K562 (cell line): ENCODE data around the gene WDHD1. TPM values are rescaled to one million over a fixed set of nuclear protein-coding genes. Genes with fewer than 3 reads are reported as not detected.

Experiments
- CHD4 ChIP-seq: fragments of 200-600 bp; sonication (generic); IDR thresholded peaks from 3 replicates; pipeline ENCODE4 v1.6.1; 2012; ENCODE audit warnings: low read depth, mild to moderate bottlenecking, mixed read lengths, low read length, inconsistent platforms; ENCODE audit not compliant: insufficient read depth, insufficient replicate concordance, poor library complexity, severe bottlenecking
- EP400 ChIP-seq: fragments of 450-650 bp; IDR thresholded peaks from 2 replicates; pipeline ENCODE4 v1.6.1; 2017; ENCODE audit warnings: antibody characterized with exemption, mild to moderate bottlenecking, moderate library complexity
- GABPB1 ChIP-seq: sonication (generic); formaldehyde crosslinking; IDR thresholded peaks from 2 replicates; pipeline ENCODE4 v1.8.0; 2022; ENCODE audit warnings: mild to moderate bottlenecking, missing genetic modification reagents
- GATAD2B ChIP-seq: fragments of 450-650 bp; IDR thresholded peaks from 2 replicates; pipeline ENCODE4 v1.6.1; 2017; ENCODE audit warnings: mild to moderate bottlenecking, borderline replicate concordance
- HMGN3 ChIP-seq: IDR thresholded peaks from 2 replicates; pipeline ENCODE4 v1.6.1; 2011; ENCODE audit warnings: borderline replicate concordance, low read depth, mild to moderate bottlenecking, mixed read lengths, low read length; ENCODE audit not compliant: insufficient read length; ENCODE audit errors: extremely low read depth
- HNRNPUL1 ChIP-seq: fragments of 200-400 bp; formaldehyde crosslinking; IDR thresholded peaks from 2 replicates; pipeline ENCODE4 v1.6.1; 2017; ENCODE audit warnings: low read length
- ILK ChIP-seq: fragments of 450-650 bp; IDR thresholded peaks from 2 replicates; pipeline ENCODE4 v1.6.1; 2016; ENCODE audit warnings: missing genetic modification characterization, low read depth, mild to moderate bottlenecking, missing compliant biosample characterization, moderate library complexity, borderline replicate concordance
- KAT7 ChIP-seq: sonication (generic); formaldehyde crosslinking; IDR thresholded peaks from 2 replicates; pipeline ENCODE4 v1.8.0; 2022; ENCODE audit warnings: missing genetic modification reagents, mild to moderate bottlenecking, borderline replicate concordance
- MCM3 ChIP-seq: fragments of 450-650 bp; IDR thresholded peaks from 2 replicates; pipeline ENCODE4 v1.6.1; 2016
- NEUROD1 ChIP-seq: fragments of 150-350 bp; IDR thresholded peaks from 2 replicates; pipeline ENCODE4 v1.6.1; 2014; ENCODE audit warnings: borderline replicate concordance, low read length, low read depth; ENCODE audit not compliant: partially characterized antibody
- PTTG1 ChIP-seq: fragments of 450-650 bp; IDR thresholded peaks from 2 replicates; pipeline ENCODE4 v1.6.1; 2016; ENCODE audit warnings: low read depth, mild to moderate bottlenecking, missing genetic modification characterization, missing compliant biosample characterization
- RBM17 ChIP-seq: fragments of 200-400 bp; formaldehyde crosslinking; IDR thresholded peaks from 2 replicates; pipeline ENCODE4 v1.6.1; 2017; ENCODE audit warnings: low read depth, mild to moderate bottlenecking, low read length, borderline replicate concordance
- RCOR1 ChIP-seq, 2 experiments: IDR thresholded peaks; 2 replicates each; pipeline ENCODE4 v1.6.1; 2012; ENCODE audit warnings: low read depth in 2 of 2, low read length in 2 of 2, borderline replicate concordance in 1 of 2, improper control_type of control experiment in 1 of 2
- SAP30 ChIP-seq: fragments of 200-600 bp; sonication (generic); IDR thresholded peaks from 2 replicates; pipeline ENCODE4 v1.6.1; 2012; ENCODE audit warnings: borderline replicate concordance, low read depth, mild to moderate bottlenecking, moderate library complexity, low read length, control low read depth, inconsistent platforms; ENCODE audit not compliant: insufficient read depth, poor library complexity, severe bottlenecking
- TRIM25 ChIP-seq: fragments of 450-650 bp; IDR thresholded peaks from 2 replicates; pipeline ENCODE4 v1.7.0; 2016; ENCODE audit warnings: borderline replicate concordance
- U2AF2 ChIP-seq: fragments of 200-400 bp; formaldehyde crosslinking; optimal IDR thresholded peaks from 2 replicates; pipeline ENCODE3; 2017; ENCODE audit warnings: low read depth, mild to moderate bottlenecking, low read length
- ZNF24 ChIP-seq: fragments of 450-650 bp; IDR thresholded peaks from 2 replicates; pipeline ENCODE4 v1.6.1; 2016
- ZNF592 ChIP-seq: fragments of 450-650 bp; IDR thresholded peaks from 2 replicates; pipeline ENCODE4 v1.6.1; 2017; ENCODE audit warnings: antibody characterized with exemption, mild to moderate bottlenecking
- ZNF766 ChIP-seq: fragments of 200-800 bp; sonication (Bioruptor generic); conservative IDR thresholded peaks from 2 replicates; pipeline ENCODE4 v1.6.1; 2016; ENCODE audit warnings: missing genetic modification characterization, missing compliant biosample characterization
- polyA plus RNA-seq, 8 experiments: library from polyadenylated mRNA; depleted of rRNA in 4 of 8; stranded (reverse) in 5 of 8; unstranded in 3 of 8; fragments of >200 nt; fragmentation: Nextera tagmentation in 2 of 8; fragmentation: Illumina TruSeq in 1 of 8; extraction: Ambion mirVana in 2 of 8; extraction: Trizol in 1 of 8; gene quantifications; 2 replicates each; pipeline versions ENCODE4 v1.2.1 to v1.2.3, GENCODE V29; 2011 to 2014; ENCODE audit warnings: inconsistent platforms in 1 of 8, missing spikeins in 1 of 8
- total RNA-seq, 7 experiments: library from RNA; depleted of rRNA in 6 of 7; stranded (reverse); fragments of >200 nt in 6 of 7; fragmentation: Illumina TruSeq in 2 of 7; extraction: Trizol in 2 of 7; gene quantifications; 2 replicates each; pipeline versions ENCODE4 v1.2.1 to v1.2.3, GENCODE V29; 2011 to 2021; ENCODE audit warnings: low replicate concordance in 1 of 7
- TF ChIP-seq, protein P1 (sequence below): sonication (generic); formaldehyde crosslinking; IDR thresholded peaks from 2 replicates; pipeline ENCODE4 v1.8.0; 2022; ENCODE audit warnings: mild to moderate bottlenecking, missing genetic modification reagents

WDHD1 gene
- total and polyA plus RNA-seq, 9 of the 15 experiments (the other 6 are each of a cell fraction or from before 2014, with no cell fraction given): 11.7 to 39.1 (median 30.0) TPM

GRCh38 chr14:55051423-55052268 is 24.7 kb upstream of the WDHD1 start, which contains the start of gene MAPK1IP1L (continued):
- TF ChIP-seq SAP30: peak; percentile 74
- TF ChIP-seq ZNF766 (CRISPR knock-in tag): no peak
- no peak for TF ChIP-seq PTTG1 (tag)
- peak; percentile 83; the same call in 1 of the 2 replicates for TF ChIP-seq GATAD2B
- no peak for TF ChIP-seq ILK (tag)
- no peak for TF ChIP-seq HNRNPUL1
- peak; percentile 56 for TF ChIP-seq NEUROD1
- no peak for TF ChIP-seq MCM3
- no peak for TF ChIP-seq RBM17
- peak; percentile 94 for TF ChIP-seq EP400
- no peak for TF ChIP-seq TRIM25
- no peak for TF ChIP-seq KAT7
- TF ChIP-seq CHD4: no peak
- peak; percentile 91 for TF ChIP-seq GABPB1
- TF ChIP-seq ZNF24: no peak
- TF ChIP-seq ZNF592: peak; percentile 56
- 0 out of 4 replicates have a peak, but pooled peaks of 1 of the 2 experiments have one; percentile 56 for TF ChIP-seq RCOR1 (IDR thresholded peaks at IDR 0.05; ENCODE audit: borderline replicate concordance in 1 of 2, low read depth in 2 of 2, low read length in 2 of 2)
- no peak for TF ChIP-seq U2AF2
- TF ChIP-seq HMGN3: peak; percentile 91
- TF ChIP-seq, protein P1, sequence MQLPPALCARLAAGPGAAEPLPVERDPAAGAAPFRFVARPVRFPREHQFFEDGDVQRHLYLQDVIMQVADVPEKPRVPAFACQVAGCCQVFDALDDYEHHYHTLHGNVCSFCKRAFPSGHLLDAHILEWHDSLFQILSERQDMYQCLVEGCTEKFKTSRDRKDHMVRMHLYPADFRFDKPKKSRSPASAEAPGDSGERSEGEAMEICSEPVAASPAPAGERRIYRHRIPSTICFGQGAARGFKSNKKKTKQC (CRISPR knock-in tag): peak; percentile 53
